Lower lobe of right lung (tissue), 2 donors: Measurements from ENCODE around the gene NVL. TPM values are rescaled to one million over a fixed set of nuclear protein-coding genes. Genes with fewer than 3 reads are reported as not detected.

Source experiments
- ATAC-seq, 2 donors: fragments of 200-7000 bp; cut with Tn5 transposase; one replicate each; pipeline ENCODE4 v1.9.1; 2020 to 2022; ENCODE audit warnings: mild to moderate bottlenecking in 2 of 2, moderate library complexity in 2 of 2
- DNase-seq: peaks from one replicate; pipeline ENCODE4 v3.0.0-alpha.2; 2020
- H3K27ac ChIP-seq: fragments of 200-600 bp; one replicate; pipeline ENCODE4 v1.8.0; 2022
- H3K27me3 ChIP-seq: fragments of 200-600 bp; one replicate; pipeline ENCODE4 v1.8.0; 2022; ENCODE audit warnings: low read depth
- H3K36me3 ChIP-seq: fragments of 200-600 bp; one replicate; pipeline ENCODE4 v1.8.0; 2022; ENCODE audit warnings: mild to moderate bottlenecking
- H3K4me1 ChIP-seq: fragments of 200-600 bp; one replicate; pipeline ENCODE4 v1.8.0; 2022
- H3K4me3 ChIP-seq: fragments of 200-600 bp; one replicate; pipeline ENCODE4 v1.8.0; 2022; ENCODE audit warnings: mild to moderate bottlenecking
- H3K9me3 ChIP-seq: fragments of 200-600 bp; one replicate; pipeline ENCODE4 v1.8.0; 2022
- intact Hi-C: fragments of 100-400 bp; cut with DNase I; formaldehyde crosslinking; loops from one replicate; pipeline ENCODE4 v1.11.0; 2022
- total RNA-seq: library from RNA; stranded (reverse); fragmentation: NEBNext Ultra II Directional; extraction: Animal tissue kit (Norgen Biotek cat#: 25700); gene quantifications from one replicate; pipeline ENCODE4 v1.2.1, GENCODE V29; 2021
- TF ChIP-seq, protein P1 (sequence below): fragments of 200-600 bp; IDR thresholded peaks from one replicate; pipeline ENCODE4 v1.8.0; 2022; ENCODE audit warnings: antibody characterized with exemption, mild to moderate bottlenecking
- donor health status: DM: no; HTN: yes; CAD: no; lungs with severe emphysema.

Gene NVL
- total RNA-seq, 1 donor from 2014 or later: 30.4 TPM

DNA sequence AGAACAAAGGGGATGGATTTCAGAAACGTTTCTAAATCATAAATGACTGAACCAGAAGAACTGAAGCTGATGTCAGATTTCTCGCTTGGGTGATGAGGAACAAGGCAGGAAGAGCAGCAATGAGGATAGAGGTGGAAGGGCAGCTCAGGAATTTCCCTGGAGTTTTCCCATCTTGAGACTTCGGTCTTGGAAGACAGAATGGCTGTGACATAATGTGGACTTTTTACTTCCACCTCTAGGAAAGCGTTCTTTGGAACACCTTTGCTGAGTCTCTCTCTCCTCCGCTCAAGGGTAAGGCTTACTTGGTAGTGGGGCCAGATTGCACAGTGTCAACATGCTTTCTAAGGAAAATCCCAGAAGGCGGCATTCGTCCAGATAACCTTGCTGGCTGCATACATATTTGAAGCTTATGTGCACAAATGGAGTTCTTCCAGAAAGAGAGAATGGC lies 110.3 kb downstream of the NVL start:
- H3K4me3 ChIP-seq: no peak overlapping the region
- no peak overlapping the region for H3K27ac ChIP-seq
- H3K9me3 ChIP-seq: no peaks in the 10 kb centered on the region
- peaks cover 9% of the 10 kb centered on the region for H3K4me1 ChIP-seq
- no peak for DNase-seq
- intact Hi-C loops: no loop called here
- TF ChIP-seq, protein P1, sequence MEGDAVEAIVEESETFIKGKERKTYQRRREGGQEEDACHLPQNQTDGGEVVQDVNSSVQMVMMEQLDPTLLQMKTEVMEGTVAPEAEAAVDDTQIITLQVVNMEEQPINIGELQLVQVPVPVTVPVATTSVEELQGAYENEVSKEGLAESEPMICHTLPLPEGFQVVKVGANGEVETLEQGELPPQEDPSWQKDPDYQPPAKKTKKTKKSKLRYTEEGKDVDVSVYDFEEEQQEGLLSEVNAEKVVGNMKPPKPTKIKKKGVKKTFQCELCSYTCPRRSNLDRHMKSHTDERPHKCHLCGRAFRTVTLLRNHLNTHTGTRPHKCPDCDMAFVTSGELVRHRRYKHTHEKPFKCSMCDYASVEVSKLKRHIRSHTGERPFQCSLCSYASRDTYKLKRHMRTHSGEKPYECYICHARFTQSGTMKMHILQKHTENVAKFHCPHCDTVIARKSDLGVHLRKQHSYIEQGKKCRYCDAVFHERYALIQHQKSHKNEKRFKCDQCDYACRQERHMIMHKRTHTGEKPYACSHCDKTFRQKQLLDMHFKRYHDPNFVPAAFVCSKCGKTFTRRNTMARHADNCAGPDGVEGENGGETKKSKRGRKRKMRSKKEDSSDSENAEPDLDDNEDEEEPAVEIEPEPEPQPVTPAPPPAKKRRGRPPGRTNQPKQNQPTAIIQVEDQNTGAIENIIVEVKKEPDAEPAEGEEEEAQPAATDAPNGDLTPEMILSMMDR: no peak
- no peaks in the 10 kb centered on the region for H3K27me3 ChIP-seq
- no peak for ATAC-seq
- no peaks in the 10 kb centered on the region for H3K36me3 ChIP-seq

- DNase-seq (no peak), ATAC-seq (no peak)
- Histone ChIP-seq H3K36me3 (no peaks in the 10 kb centered on the region), H3K27ac (no peak overlapping the region), H3K4me3 (no peak overlapping the region), H3K27me3 (no peaks in the 10 kb centered on the region), H3K4me1 (peaks cover 6% of the 10 kb centered on the region), H3K9me3 (no peaks in the 10 kb centered on the region)
- TF ChIP-seq, protein P1: no peak
- intact Hi-C loops: no loop called here
Measured at GRCh38 chr1:224219011-224219611, 110.9 kb downstream of the NVL start.

DNA sequence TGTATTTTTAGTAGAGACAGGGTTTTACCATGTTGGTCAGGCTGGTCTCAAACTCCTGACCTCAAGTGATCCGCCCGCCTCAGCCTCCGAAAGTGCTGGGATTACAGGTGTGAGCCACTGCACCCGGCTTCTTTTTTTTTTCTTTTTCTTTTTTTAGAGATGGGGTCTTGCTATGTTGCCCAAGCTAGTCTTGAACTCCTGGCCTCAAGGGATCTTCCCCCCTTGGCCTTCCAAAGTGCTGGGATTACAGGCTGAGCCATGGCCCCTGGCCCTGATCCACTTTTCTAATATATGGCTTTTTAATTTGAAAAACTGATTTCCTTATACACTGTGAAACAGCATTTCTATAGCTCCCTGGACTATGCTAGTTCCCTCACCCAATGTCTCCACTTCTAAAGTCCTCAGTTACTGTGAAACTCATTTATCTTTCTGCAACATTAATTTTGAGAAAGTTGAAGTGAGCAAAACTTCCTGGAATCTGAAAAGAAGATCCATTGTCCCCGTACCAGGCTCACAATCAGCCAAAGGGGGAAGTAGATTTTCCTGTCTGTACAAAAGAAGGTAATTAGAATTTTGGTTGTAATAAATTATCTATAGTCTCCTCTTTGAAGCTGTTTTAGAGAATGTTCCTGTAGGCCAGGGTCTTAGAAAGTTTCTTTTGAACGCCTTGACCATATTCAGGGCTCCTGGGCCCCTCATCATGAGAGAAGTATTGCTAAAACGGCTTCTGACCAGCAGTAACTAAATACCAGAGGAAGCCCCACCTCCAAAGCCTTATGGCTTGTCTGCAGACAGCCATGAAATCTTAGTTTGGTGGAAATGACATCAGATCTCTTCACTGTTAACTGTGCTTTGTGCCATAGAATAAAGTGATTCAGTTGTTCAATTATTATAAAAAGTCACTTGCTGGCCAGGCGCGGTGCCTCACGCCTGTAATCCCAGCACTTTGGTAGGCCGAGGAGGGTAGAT lies 112.0 kb downstream of the NVL start:
- H3K4me3 ChIP-seq: no peak overlapping the region
- ATAC-seq (no peak), DNase-seq (no peak)
- intact Hi-C loops: no loop called here
- peaks cover 7% of the 10 kb centered on the region for H3K4me1 ChIP-seq
- peak overlapping the region; percentile 28 for H3K27ac ChIP-seq
- H3K36me3 ChIP-seq: no peaks in the 10 kb centered on the region
- TF ChIP-seq, protein P1: no peak
- no peaks in the 10 kb centered on the region for H3K27me3 ChIP-seq
- H3K9me3 ChIP-seq: no peaks in the 10 kb centered on the region

- ATAC-seq (no peak), DNase-seq (no peak)
- intact Hi-C loops: no loop called here
- no peaks in the 10 kb centered on the region for H3K36me3 ChIP-seq
- peaks cover 7% of the 10 kb centered on the region for H3K4me1 ChIP-seq
- H3K4me3 ChIP-seq: no peak overlapping the region
- no peak overlapping the region for H3K27ac ChIP-seq
- TF ChIP-seq, protein P1: no peak
- no peaks in the 10 kb centered on the region for H3K27me3 ChIP-seq
- H3K9me3 ChIP-seq: no peaks in the 10 kb centered on the region
Measured at GRCh38 chr1:224216382-224216781, 113.6 kb downstream of the NVL start.

- TF ChIP-seq, protein P1: no peak
- peak overlapping the region; percentile 34 for H3K27ac ChIP-seq
- no peaks in the 10 kb centered on the region for H3K9me3 ChIP-seq
- no peaks in the 10 kb centered on the region for H3K36me3 ChIP-seq
- peaks cover 7% of the 10 kb centered on the region for H3K4me1 ChIP-seq
- intact Hi-C loops: no loop called here
- no peaks in the 10 kb centered on the region for H3K27me3 ChIP-seq
- ATAC-seq (peak; percentile 27 to 64), DNase-seq (no peak)
- no peak overlapping the region for H3K4me3 ChIP-seq
Measured at GRCh38 chr1:224213438-224214119, 116.4 kb downstream of the NVL start.
